ENCODE measurements around the gene KCNIP4.

DNA sequence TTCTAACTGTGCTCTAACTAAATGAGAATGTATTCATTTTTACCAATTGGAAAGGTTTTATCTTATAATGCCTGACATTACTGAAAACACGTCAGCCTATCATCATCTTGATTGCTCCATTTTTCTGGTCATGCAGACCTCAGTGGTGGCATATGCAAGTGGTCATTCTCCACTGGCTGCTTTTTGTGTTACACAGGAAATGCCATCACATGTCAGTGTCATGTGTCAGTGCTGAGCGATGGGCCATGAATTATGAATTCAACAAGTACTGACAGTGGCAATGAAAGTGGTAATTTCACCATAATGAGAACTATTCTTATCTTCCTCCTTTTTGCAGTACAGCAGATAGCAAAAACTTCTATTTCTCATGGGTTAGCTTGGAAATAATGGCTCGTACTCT lies 1057.8 kb downstream of the KCNIP4 start:
- TF ChIP-seq CTCF (IDR thresholded peaks at IDR 0.05): no peak
- no peak for TF ChIP-seq POLR2A (IDR thresholded peaks at IDR 0.05)
